ENCODE results near the gene HORMAD2.

DNA sequence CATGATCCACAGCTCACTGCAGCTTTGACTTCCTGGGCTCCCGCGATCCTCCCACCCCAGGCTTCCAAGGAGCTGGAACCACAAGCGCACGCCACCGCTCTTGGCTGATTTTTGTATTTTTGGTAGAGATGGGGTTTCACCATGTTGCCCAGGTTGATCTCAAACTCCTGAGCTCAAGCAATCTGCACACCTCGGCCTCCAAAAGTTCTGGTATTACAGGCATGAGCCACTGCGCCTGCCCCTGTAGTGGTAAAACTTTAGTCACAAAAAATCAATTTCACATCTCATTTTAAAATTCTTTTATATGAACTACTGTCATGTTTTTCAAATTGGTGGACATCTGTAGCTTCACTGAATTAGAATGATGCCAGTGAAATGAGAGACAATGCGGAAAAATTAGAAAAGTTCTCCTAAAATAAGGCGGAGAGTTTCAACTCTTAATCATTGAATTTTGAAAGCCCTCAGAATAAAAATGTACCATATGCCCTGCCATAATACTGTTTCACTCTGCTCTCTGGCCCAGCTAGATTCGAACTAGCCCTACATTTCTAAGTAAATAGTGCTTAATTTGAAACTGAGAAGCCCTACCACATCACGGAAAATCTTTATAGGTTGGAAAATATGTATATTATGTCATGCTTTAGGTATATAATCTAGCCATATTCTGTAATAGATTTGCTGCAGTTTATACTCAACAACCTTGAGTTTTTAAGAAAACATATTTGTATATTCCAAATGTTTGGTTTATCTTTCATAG, 78.7 kb downstream of the HORMAD2 start:
- TF ChIP-seq POLR2A (IDR thresholded peaks at IDR 0.05) = no peak
- TF ChIP-seq, protein P1, sequence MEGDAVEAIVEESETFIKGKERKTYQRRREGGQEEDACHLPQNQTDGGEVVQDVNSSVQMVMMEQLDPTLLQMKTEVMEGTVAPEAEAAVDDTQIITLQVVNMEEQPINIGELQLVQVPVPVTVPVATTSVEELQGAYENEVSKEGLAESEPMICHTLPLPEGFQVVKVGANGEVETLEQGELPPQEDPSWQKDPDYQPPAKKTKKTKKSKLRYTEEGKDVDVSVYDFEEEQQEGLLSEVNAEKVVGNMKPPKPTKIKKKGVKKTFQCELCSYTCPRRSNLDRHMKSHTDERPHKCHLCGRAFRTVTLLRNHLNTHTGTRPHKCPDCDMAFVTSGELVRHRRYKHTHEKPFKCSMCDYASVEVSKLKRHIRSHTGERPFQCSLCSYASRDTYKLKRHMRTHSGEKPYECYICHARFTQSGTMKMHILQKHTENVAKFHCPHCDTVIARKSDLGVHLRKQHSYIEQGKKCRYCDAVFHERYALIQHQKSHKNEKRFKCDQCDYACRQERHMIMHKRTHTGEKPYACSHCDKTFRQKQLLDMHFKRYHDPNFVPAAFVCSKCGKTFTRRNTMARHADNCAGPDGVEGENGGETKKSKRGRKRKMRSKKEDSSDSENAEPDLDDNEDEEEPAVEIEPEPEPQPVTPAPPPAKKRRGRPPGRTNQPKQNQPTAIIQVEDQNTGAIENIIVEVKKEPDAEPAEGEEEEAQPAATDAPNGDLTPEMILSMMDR (IDR thresholded peaks at IDR 0.05) = no peak
